ENCODE results near the gene C7orf33.

C7orf33 gene

GRCh38 chr7:148579366-148579765 is 11.2 kb upstream of the C7orf33 start:
- no peak for DNase-seq (ENCODE audit: low read depth)
- H3K4me3 ChIP-seq (ENCODE audit: low read depth, low read length) = no peak overlapping the region
- no peak for TF ChIP-seq CTCF (IDR thresholded peaks at IDR 0.05; ENCODE audit: insufficient read depth, low read depth, low read length, missing control alignments)

- no peak overlapping the region for H3K4me3 ChIP-seq (ENCODE audit: low read depth, low read length)
- TF ChIP-seq CTCF (IDR thresholded peaks at IDR 0.05; ENCODE audit: insufficient read depth, low read depth, low read length, missing control alignments) = no peak
- DNase-seq (ENCODE audit: low read depth) = no peak
Observed at GRCh38 chr7:148580446-148580845, 10.1 kb upstream of the C7orf33 start.

- no peak for DNase-seq (ENCODE audit: low read depth)
- H3K4me3 ChIP-seq (ENCODE audit: low read depth, low read length) = no peak overlapping the region
- TF ChIP-seq CTCF (IDR thresholded peaks at IDR 0.05; ENCODE audit: insufficient read depth, low read depth, low read length, missing control alignments) = no peak
Observed at GRCh38 chr7:148581624-148582023, 8.9 kb upstream of the C7orf33 start.

- no peak for TF ChIP-seq CTCF (IDR thresholded peaks at IDR 0.05; ENCODE audit: insufficient read depth, low read depth, low read length, missing control alignments)
- DNase-seq (ENCODE audit: low read depth) = peak; percentile 61
- no peak overlapping the region for H3K4me3 ChIP-seq (ENCODE audit: low read depth, low read length)
Observed at GRCh38 chr7:148584154-148584827, 6.3 kb upstream of the C7orf33 start.

GRCh38 chr7:148585399-148585798 is 5.2 kb upstream of the C7orf33 start:
- no peak for DNase-seq (ENCODE audit: low read depth)
- no peak overlapping the region for H3K4me3 ChIP-seq (ENCODE audit: low read depth, low read length)
- TF ChIP-seq CTCF (IDR thresholded peaks at IDR 0.05; ENCODE audit: insufficient read depth, low read depth, low read length, missing control alignments) = no peak

- no peak for DNase-seq (ENCODE audit: low read depth)
- TF ChIP-seq CTCF (IDR thresholded peaks at IDR 0.05; ENCODE audit: insufficient read depth, low read depth, low read length, missing control alignments) = no peak
- no peak overlapping the region for H3K4me3 ChIP-seq (ENCODE audit: low read depth, low read length)
Observed at GRCh38 chr7:148587076-148587475, 3.5 kb upstream of the C7orf33 start.

GRCh38 chr7:148588168-148588567 is 2.4 kb upstream of the C7orf33 start:
- H3K4me3 ChIP-seq (ENCODE audit: low read depth, low read length) = no peak overlapping the region
- no peak for TF ChIP-seq CTCF (IDR thresholded peaks at IDR 0.05; ENCODE audit: insufficient read depth, low read depth, low read length, missing control alignments)
- DNase-seq (ENCODE audit: low read depth) = no peak

Data from GM12865 (cell line).